ENCODE results near the gene RPL37.
"Not testable (repeated sequence)": the region's sequence is repeated elsewhere in the genome, so short reads cannot be mapped to it uniquely, and the experiment has no call there.

The RPL37 gene

GRCh38 chr5:40797273-40798011 is 37.6 kb downstream of the RPL37 start:
- peak; percentile 43 to 56 for DNase-seq (ENCODE audit: low read depth in 1 of 2, low spot score in 1 of 2)

GRCh38 chr5:40796487-40796889 is 38.5 kb downstream of the RPL37 start:
- no peak for DNase-seq (ENCODE audit: low read depth in 1 of 2, low spot score in 1 of 2)

GRCh38 chr5:40794877-40795276 is 40.1 kb downstream of the RPL37 start:
- not testable (repeated sequence) for DNase-seq (ENCODE audit: low read depth in 1 of 2, low spot score in 1 of 2)

GRCh38 chr5:40794340-40794739 is 40.7 kb downstream of the RPL37 start:
- not testable (repeated sequence) for DNase-seq (ENCODE audit: low read depth in 1 of 2, low spot score in 1 of 2)

GRCh38 chr5:40792691-40793090 is 42.3 kb downstream of the RPL37 start:
- DNase-seq (ENCODE audit: low read depth in 1 of 2, low spot score in 1 of 2), result not testable (repeated sequence)

- no peak for DNase-seq (ENCODE audit: low read depth in 1 of 2, low spot score in 1 of 2)
Measured at GRCh38 chr5:40791715-40792139, 43.3 kb downstream of the RPL37 start.

- DNase-seq (ENCODE audit: low read depth in 1 of 2, low spot score in 1 of 2), result no peak
Measured at GRCh38 chr5:40790947-40791593, 44.0 kb downstream of the RPL37 start.

- DNase-seq (ENCODE audit: low read depth in 1 of 2, low spot score in 1 of 2), result not testable (repeated sequence)
Measured at GRCh38 chr5:40788941-40789340, 46.1 kb downstream of the RPL37 start.

- no peak for DNase-seq (ENCODE audit: low read depth in 1 of 2, low spot score in 1 of 2)
Measured at GRCh38 chr5:40787986-40788385, 47.0 kb downstream of the RPL37 start.

- not testable (repeated sequence) for DNase-seq (ENCODE audit: low read depth in 1 of 2, low spot score in 1 of 2)
Measured at GRCh38 chr5:40786664-40787063, 48.4 kb downstream of the RPL37 start.

- DNase-seq (ENCODE audit: low read depth in 1 of 2, low spot score in 1 of 2), result no peak
Measured at GRCh38 chr5:40784916-40785315, 50.1 kb downstream of the RPL37 start.

GRCh38 chr5:40784027-40784653 is 50.9 kb downstream of the RPL37 start:
- no peak for DNase-seq (ENCODE audit: low read depth in 1 of 2, low spot score in 1 of 2)

- no peak for DNase-seq (ENCODE audit: low read depth in 1 of 2, low spot score in 1 of 2)
Measured at GRCh38 chr5:40781843-40782409, 53.1 kb downstream of the RPL37 start.

- DNase-seq (ENCODE audit: low read depth in 1 of 2, low spot score in 1 of 2), result no peak
Measured at GRCh38 chr5:40780858-40781257, 54.2 kb downstream of the RPL37 start.

- no peak for DNase-seq (ENCODE audit: low read depth in 1 of 2, low spot score in 1 of 2)
Measured at GRCh38 chr5:40780199-40780598, 54.8 kb downstream of the RPL37 start.

- DNase-seq (ENCODE audit: low read depth in 1 of 2, low spot score in 1 of 2), result no peak
Measured at GRCh38 chr5:40779561-40779960, 55.5 kb downstream of the RPL37 start.

GRCh38 chr5:40778133-40778532 is 56.9 kb downstream of the RPL37 start:
- no peak for DNase-seq (ENCODE audit: low read depth in 1 of 2, low spot score in 1 of 2)

- DNase-seq (ENCODE audit: low read depth in 1 of 2, low spot score in 1 of 2), result no peak
Measured at GRCh38 chr5:40776658-40776977, 58.4 kb downstream of the RPL37 start.

GRCh38 chr5:40775846-40776657 is 59.0 kb downstream of the RPL37 start:
- DNase-seq (ENCODE audit: low read depth in 1 of 2, low spot score in 1 of 2), result no peak

Data from activated CD4-positive, alpha-beta T cell treated with anti-CD3 and anti-CD28 coated beads, Interleukin-2, amount 50 U/mL, for 24 hours (primary cell).